NCI-H748 (cell line): ENCODE data around the gene KIF12.

Source experiments
- DNase-seq: peaks from one replicate; lab custom pipeline; 2025; ENCODE audit not compliant: unreplicated experiment; lab: John Stamatoyannopoulos, UW

KIF12 gene

GRCh38 chr9:114107286-114108001, 8.4 kb upstream of the KIF12 start:
- DNase-seq: no peak

GRCh38 chr9:114105236-114105635, 6.1 kb upstream of the KIF12 start:
- no peak for DNase-seq

GRCh38 chr9:114102484-114102883, 3.4 kb upstream of the KIF12 start:
- no peak for DNase-seq

- no peak for DNase-seq
Observed at GRCh38 chr9:114100536-114100935, 1.4 kb upstream of the KIF12 start.

- DNase-seq: no peak
Observed at GRCh38 chr9:114099669-114100270, 678 bp upstream of the KIF12 start.

- peak; percentile 82 for DNase-seq
Observed at GRCh38 chr9:114098021-114098935, 814 bp downstream of the KIF12 start.

GRCh38 chr9:114097613-114098020, 1.5 kb downstream of the KIF12 start:
- peak; percentile 70 for DNase-seq

GRCh38 chr9:114096866-114097612, 2.1 kb downstream of the KIF12 start:
- no peak for DNase-seq

- no peak for DNase-seq
Observed at GRCh38 chr9:114096041-114096511, 3.0 kb downstream of the KIF12 start.

- no peak for DNase-seq
Observed at GRCh38 chr9:114094971-114095370, 4.1 kb downstream of the KIF12 start.

GRCh38 chr9:114093761-114094505, 5.2 kb downstream of the KIF12 start:
- no peak for DNase-seq

GRCh38 chr9:114093031-114093471, 6.0 kb downstream of the KIF12 start:
- DNase-seq: no peak

- no peak for DNase-seq
Observed at GRCh38 chr9:114092336-114092735, 6.8 kb downstream of the KIF12 start.

- no peak for DNase-seq
Observed at GRCh38 chr9:114091711-114092110, 7.4 kb downstream of the KIF12 start.

- DNase-seq: no peak
Observed at GRCh38 chr9:114090798-114091197, 8.3 kb downstream of the KIF12 start.

- DNase-seq: no peak
Observed at GRCh38 chr9:114089206-114089840, 9.8 kb downstream of the KIF12 start.

- no peak for DNase-seq
Observed at GRCh38 chr9:114088571-114089170, 10.4 kb downstream of the KIF12 start.

- DNase-seq: no peak
Observed at GRCh38 chr9:114087721-114088120, 11.4 kb downstream of the KIF12 start.

GRCh38 chr9:114086607-114087006, 12.5 kb downstream of the KIF12 start:
- DNase-seq: no peak
